H9 (cell line): ENCODE results near the gene MPST. TPM values are rescaled to one million over a fixed set of nuclear protein-coding genes. Genes with fewer than 3 reads are reported as not detected.

Source experiments
- DNase-seq: peaks from one replicate; pipeline ENCODE4 v3.0.0-alpha.2; 2017
- H2AFZ ChIP-seq: one replicate; pipeline ENCODE4 v1.6.1; 2013; ENCODE audit warnings: mild to moderate bottlenecking, low read length, control low read depth, moderate library complexity
- H2AK5ac ChIP-seq: 2 replicates; pipeline ENCODE4 v1.6.1; 2013; ENCODE audit warnings: low read length, control low read depth, mixed read lengths; ENCODE audit not compliant: insufficient read length
- H2BK120ac ChIP-seq: one replicate; pipeline ENCODE4 v1.6.1; 2013; ENCODE audit warnings: low read depth, mild to moderate bottlenecking, low read length, control low read depth, inconsistent platforms; ENCODE audit not compliant: poor library complexity, severe bottlenecking
- H2BK12ac ChIP-seq: 2 replicates; pipeline ENCODE4 v1.6.1; 2013; ENCODE audit warnings: low read length, control low read depth, mixed read lengths, low read depth; ENCODE audit not compliant: insufficient read length
- H2BK15ac ChIP-seq: 2 replicates; pipeline ENCODE4 v1.6.1; 2013; ENCODE audit warnings: low read depth, low read length, control low read depth
- H2BK20ac ChIP-seq: one replicate; pipeline ENCODE4 v1.6.1; 2013; ENCODE audit warnings: low read depth, mild to moderate bottlenecking, low read length, control low read depth, inconsistent platforms; ENCODE audit not compliant: poor library complexity, severe bottlenecking
- H2BK5ac ChIP-seq: 2 replicates; pipeline ENCODE4 v1.6.1; 2013; ENCODE audit warnings: low read length, control low read depth, mixed read lengths; ENCODE audit not compliant: insufficient read length
- H3K14ac ChIP-seq: 2 replicates; pipeline ENCODE4 v1.6.1; 2013; ENCODE audit warnings: low read length, control low read depth; ENCODE audit not compliant: insufficient read depth
- H3K18ac ChIP-seq: 2 replicates; pipeline ENCODE4 v1.6.1; 2013; ENCODE audit warnings: low read depth, mild to moderate bottlenecking, mixed read lengths, low read length, control low read depth; ENCODE audit not compliant: insufficient read length
- H3K23ac ChIP-seq: 2 replicates; pipeline ENCODE4 v1.6.1; 2013; ENCODE audit warnings: low read length, control low read depth, mixed read lengths, low read depth; ENCODE audit not compliant: insufficient read length
- H3K23me2 ChIP-seq: 2 replicates; pipeline ENCODE4 v1.6.1; 2013; ENCODE audit warnings: low read depth, mild to moderate bottlenecking, mixed read lengths, low read length, control low read depth; ENCODE audit not compliant: insufficient read length, poor library complexity, severe bottlenecking
- H3K27ac ChIP-seq: 2 replicates; pipeline ENCODE4 v1.5.1; 2013; ENCODE audit warnings: low read length, control low read depth, mixed read lengths, low read depth; ENCODE audit not compliant: insufficient read length
- H3K27me3 ChIP-seq: 2 replicates; pipeline ENCODE4 v1.6.1; 2013; ENCODE audit warnings: low read length, control low read depth, inconsistent platforms; ENCODE audit not compliant: insufficient read depth
- H3K4ac ChIP-seq: 2 replicates; pipeline ENCODE4 v1.6.1; 2013; ENCODE audit warnings: low read depth, mild to moderate bottlenecking, control low read depth, inconsistent platforms, low read length, moderate library complexity
- H3K4me1 ChIP-seq: 2 replicates; pipeline ENCODE4 v1.6.1; 2013; ENCODE audit warnings: low read length, control low read depth, inconsistent platforms; ENCODE audit not compliant: insufficient read depth
- H3K4me2 ChIP-seq: 2 replicates; pipeline ENCODE4 v1.6.1; 2013; ENCODE audit warnings: low read length, control low read depth, mixed read lengths; ENCODE audit not compliant: insufficient read length, insufficient read depth
- H3K56ac ChIP-seq: 2 replicates; pipeline ENCODE4 v1.6.1; 2013; ENCODE audit warnings: low read depth, mild to moderate bottlenecking, mixed read lengths, low read length, control low read depth; ENCODE audit not compliant: insufficient read length
- H3K79me1 ChIP-seq: 2 replicates; pipeline ENCODE4 v1.6.1; 2013; ENCODE audit warnings: low read depth, mild to moderate bottlenecking, moderate library complexity, low read length, control low read depth, inconsistent platforms; ENCODE audit not compliant: insufficient read depth, poor library complexity, severe bottlenecking
- H3K79me2 ChIP-seq: 2 replicates; pipeline ENCODE4 v1.6.1; 2013; ENCODE audit warnings: low read length, control low read depth, inconsistent platforms; ENCODE audit not compliant: insufficient read depth
- H3K9ac ChIP-seq: 2 replicates; pipeline ENCODE4 v1.6.1; 2013; ENCODE audit warnings: low read length, control low read depth, mixed read lengths; ENCODE audit not compliant: insufficient read length; ENCODE audit errors: extremely low read depth
- H3K9me3 ChIP-seq: one replicate; pipeline ENCODE4 v1.6.1; 2013; ENCODE audit warnings: low read depth, low read length, inconsistent platforms; ENCODE audit not compliant: control insufficient read depth
- H3T11ph ChIP-seq: one replicate; pipeline ENCODE4 v1.6.1; 2013; ENCODE audit warnings: mild to moderate bottlenecking, low read length, control low read depth, inconsistent platforms
- H4K20me1 ChIP-seq: one replicate; pipeline ENCODE4 v1.6.1; 2013; ENCODE audit not compliant: control insufficient read depth, insufficient read length, insufficient read depth
- H4K5ac ChIP-seq: 2 replicates; pipeline ENCODE4 v1.6.1; 2013; ENCODE audit warnings: low read depth, mild to moderate bottlenecking, mixed read lengths, low read length, control low read depth; ENCODE audit not compliant: insufficient read length
- H4K8ac ChIP-seq: replicated peaks from 2 replicates; pipeline ENCODE4 v1.6.1; 2013; ENCODE audit warnings: low read length, control low read depth, mixed read lengths, low read depth; ENCODE audit not compliant: insufficient read length
- H4K91ac ChIP-seq: 2 replicates; pipeline ENCODE4 v1.6.1; 2013; ENCODE audit warnings: low read depth, mild to moderate bottlenecking, moderate library complexity, mixed read lengths, low read length, control low read depth; ENCODE audit not compliant: insufficient read length
- H3K27ac Mint-ChIP-seq, 3 experiments: 2 replicates in 2 of 3; 3 replicates in 1 of 3; pipeline ENCODE4 v1.8.0; 2020 to 2021; ENCODE audit warnings: mixed read lengths in 3 of 3, mild to moderate bottlenecking in 1 of 3, moderate library complexity in 1 of 3
- H3K27me3 Mint-ChIP-seq: 2 replicates; pipeline ENCODE4 v1.8.0; 2021; ENCODE audit warnings: low read depth, mild to moderate bottlenecking, moderate library complexity, mixed read lengths
- H3K36me3 Mint-ChIP-seq, 3 experiments: 2 replicates in 2 of 3; 3 replicates in 1 of 3; pipeline ENCODE4 v1.8.0; 2020 to 2021; ENCODE audit warnings: low read depth in 3 of 3, mixed read lengths in 3 of 3; ENCODE audit not compliant: insufficient read depth in 1 of 3
- H3K4me1 Mint-ChIP-seq, 2 experiments: 2 replicates each; pipeline ENCODE4 v1.8.0; 2020; ENCODE audit warnings: mixed read lengths in 2 of 2
- H3K4me3 Mint-ChIP-seq, 2 experiments: 2 replicates in 1 of 2; 3 replicates in 1 of 2; pipeline ENCODE4 v1.8.0; 2020 to 2021; ENCODE audit warnings: mild to moderate bottlenecking in 2 of 2, mixed read lengths in 2 of 2, moderate library complexity in 1 of 2
- H3K9me3 Mint-ChIP-seq, 2 experiments: 2 replicates in 1 of 2; 3 replicates in 1 of 2; pipeline ENCODE4 v1.8.0; 2020; ENCODE audit warnings: mild to moderate bottlenecking in 2 of 2, mixed read lengths in 2 of 2, moderate library complexity in 1 of 2
- CTCF ChIP-seq: fragments of 200-600 bp; sonication (generic); conservative IDR thresholded peaks from 3 replicates; pipeline ENCODE4 v1.8.0; 2021; ENCODE audit warnings: antibody characterized with exemption, mild to moderate bottlenecking
- WGBS: extraction: QIAGEN DNeasy Blood & Tissue Kit; methylation state at CpG from one replicate; pipeline ENCODE4 v1.1.7; 2013; ENCODE audit warnings: missing lambda C conversion rate, low lambda C conversion rate, mixed read lengths; ENCODE audit not compliant: insufficient read length; ENCODE audit errors: extremely low coverage; 5-methylcytosine and 5-hydroxymethylcytosine counted together
- total RNA-seq: library from RNA; stranded (reverse); gene quantifications from 2 replicates; pipeline ENCODE4 v1.2.1, GENCODE V29; 2021

The MPST gene
- total RNA-seq, 1 experiment from 2014 or later, result 70.5 TPM

- Histone ChIP-seq H3K23ac (no peak overlapping the region), H3K79me2 (no peaks in the 10 kb centered on the region), H3K79me1 (no peaks in the 10 kb centered on the region), H4K5ac (no peak overlapping the region), H3K23me2 (no peaks in the 10 kb centered on the region), H3K14ac (no peak overlapping the region), H3K4ac (no peak overlapping the region), H3K27ac (no peak overlapping the region), H3T11ph (no peak overlapping the region), H2BK120ac (no peak overlapping the region), H4K8ac (no peak overlapping the region), H3K4me1 (no peaks in the 10 kb centered on the region; the same call in none of the 2 replicates), H2BK12ac (no peak overlapping the region), H3K27me3 (no peaks in the 10 kb centered on the region), H3K56ac (no peak overlapping the region), H2BK20ac (no peak overlapping the region), H2BK15ac (no peak overlapping the region), H4K20me1 (no peaks in the 10 kb centered on the region), H3K9me3 (no peaks in the 10 kb centered on the region), H3K9ac (no peak overlapping the region), H3K4me2 (no peak overlapping the region), H4K91ac (no peak overlapping the region), H2AFZ (no peak overlapping the region), H3K18ac (no peak overlapping the region), H2AK5ac (no peak overlapping the region), H2BK5ac (no peak overlapping the region)
- H3K27me3 Mint-ChIP-seq, result peaks cover 44% of the 10 kb centered on the region
- H3K9me3 Mint-ChIP-seq, result no peaks in the 10 kb centered on the region; a peak in 1 of 5 replicates
- no peak overlapping the region for H3K27ac Mint-ChIP-seq
- no peak for TF ChIP-seq CTCF
- peak; percentile 26 for DNase-seq
- H3K4me1 Mint-ChIP-seq, result peaks cover 17 to 31% of the 10 kb centered on the region in 2 experiments
- no peaks in the 10 kb centered on the region; a peak in 1 of 7 replicates for H3K36me3 Mint-ChIP-seq
- no peak overlapping the region for H3K4me3 Mint-ChIP-seq
- no CpG with 5 or more reads among the region's 4 CpGs for WGBS
Observed at GRCh38 chr22:36999463-36999862, 20.1 kb upstream of the MPST start.
